GM21423 (cell line): Measurements from ENCODE around the gene WDR4.
"Not testable (repeated sequence)": the region's sequence is repeated elsewhere in the genome, so short reads cannot be mapped to it uniquely, and the experiment has no call there.

ENCODE experiments used
- ATAC-seq: cut with Tn5 transposase; IDR thresholded peaks from one replicate; pipeline ENCODE4 v1.9.1; 2021; ENCODE audit warnings: mild to moderate bottlenecking, moderate library complexity; ENCODE audit not compliant: unreplicated experiment

Gene WDR4

DNA sequence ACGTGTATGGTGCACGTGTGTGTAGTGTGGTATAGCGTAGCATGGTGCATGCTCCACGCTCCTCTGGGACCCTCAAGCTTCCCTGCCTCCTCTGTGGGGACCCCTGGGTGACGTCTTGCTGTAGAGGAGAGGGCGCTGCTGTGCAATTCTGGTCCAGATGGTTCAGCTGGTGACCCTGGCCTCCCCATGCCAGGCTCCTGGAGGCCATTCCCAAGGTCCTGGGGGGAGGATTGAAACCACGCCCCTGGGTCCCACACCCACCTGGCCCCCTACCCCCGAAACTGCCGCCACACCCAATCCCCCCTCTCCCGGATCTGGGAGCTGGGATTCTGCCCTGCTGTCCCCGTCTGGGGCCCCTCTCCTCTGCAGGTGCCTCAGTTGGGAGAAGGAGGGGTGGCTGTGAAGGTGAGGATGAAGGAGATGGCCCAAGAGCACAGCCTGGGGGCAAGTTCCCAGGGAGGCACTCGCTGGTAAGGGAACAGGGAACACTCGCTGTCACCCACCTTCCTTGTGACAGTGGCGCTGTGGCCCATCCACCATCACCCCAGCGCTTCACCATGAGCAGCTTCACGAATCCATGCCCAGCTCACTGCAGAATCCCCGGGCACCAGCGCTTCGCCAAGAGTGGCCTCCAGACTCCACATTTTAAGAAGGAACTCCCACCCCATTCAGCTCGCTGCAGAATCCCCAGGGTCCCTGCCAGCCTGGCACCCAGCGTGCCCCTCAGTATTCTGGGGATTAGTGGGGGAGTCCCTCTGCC is 38.0 kb downstream of the WDR4 start:
- no peak for ATAC-seq

DNA sequence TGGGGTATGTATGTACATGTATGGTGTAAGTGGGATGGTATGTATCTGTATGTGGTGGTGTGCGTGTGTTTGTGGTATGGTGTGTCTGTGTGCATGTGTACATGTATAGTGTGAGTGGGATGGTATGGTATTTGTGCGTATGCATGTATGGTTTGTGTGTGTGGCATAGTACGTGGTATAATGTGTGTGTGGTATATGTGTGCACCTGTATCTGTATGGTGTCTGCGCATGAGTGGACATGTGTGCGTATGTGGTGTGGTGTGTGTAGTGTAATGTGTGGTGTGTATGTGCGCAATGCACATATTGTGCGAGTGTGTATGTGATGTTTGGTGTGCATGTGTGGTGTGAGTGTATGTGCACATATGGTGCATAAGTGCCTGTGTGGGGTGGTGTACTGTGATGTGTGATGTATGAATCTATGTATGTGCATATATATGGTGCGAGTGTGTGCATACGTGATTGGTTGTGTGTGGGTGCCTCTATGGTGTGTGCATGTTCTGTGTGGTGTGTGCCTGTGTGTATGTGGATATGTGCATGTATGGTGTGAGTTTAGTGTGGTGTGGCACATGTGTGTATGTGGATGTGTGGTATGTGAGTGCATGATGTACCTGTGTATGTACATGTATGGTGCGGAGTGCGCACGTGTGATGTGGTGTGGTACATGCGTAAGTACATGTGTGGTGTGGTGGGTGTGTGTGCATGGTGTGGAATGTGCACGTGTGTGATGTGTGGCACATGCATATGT is 38.8 kb downstream of the WDR4 start:
- no peak for ATAC-seq

DNA sequence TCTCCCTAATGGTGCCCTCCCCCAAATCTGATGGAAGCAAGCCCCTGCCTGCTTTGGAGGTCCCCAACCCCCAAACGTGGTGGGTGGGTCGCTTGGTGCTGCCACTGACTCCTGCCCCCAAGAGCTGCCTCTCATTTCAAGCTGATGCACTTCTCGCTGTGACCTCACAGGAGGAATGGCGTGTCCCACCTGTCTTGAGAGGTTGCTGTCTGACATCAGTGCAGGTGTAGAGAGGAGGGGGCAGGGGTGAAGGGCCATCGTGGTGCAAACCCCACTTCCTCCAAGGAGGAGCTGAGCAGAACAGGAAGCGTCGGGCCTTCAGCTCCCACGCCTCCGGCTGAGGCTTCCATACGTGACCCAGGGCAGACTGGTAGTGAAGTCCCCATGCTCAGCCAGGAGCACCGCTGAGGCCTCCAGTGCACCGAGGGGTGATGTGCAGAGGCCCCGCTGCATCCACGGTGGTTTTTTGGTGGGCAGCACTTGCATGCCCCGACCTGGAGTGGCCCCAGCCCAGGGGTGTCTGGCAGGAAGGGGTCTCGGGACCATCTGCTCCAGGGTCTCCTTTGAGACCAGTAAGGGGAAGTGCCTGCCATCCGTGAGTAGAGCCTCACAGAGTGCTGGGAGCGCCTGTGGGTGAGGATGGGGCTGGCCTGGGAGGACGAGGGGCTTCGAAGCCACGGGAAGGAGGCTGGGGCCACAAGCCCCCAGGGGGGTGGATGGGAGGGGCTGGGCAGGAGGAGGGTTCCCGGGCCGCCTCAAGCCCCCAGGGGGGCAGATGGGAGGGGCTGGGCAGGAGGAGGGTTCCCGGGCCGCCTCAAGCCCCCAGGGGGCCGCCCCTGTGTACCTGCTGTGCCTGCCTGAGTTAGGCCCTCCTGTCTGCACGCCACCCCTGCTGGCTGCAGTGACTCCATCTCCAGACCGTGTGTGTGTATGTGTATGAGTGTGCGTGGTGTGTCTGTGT is 39.8 kb downstream of the WDR4 start:
- ATAC-seq, result no peak

- ATAC-seq, result not testable (repeated sequence)
These were observed 41.1 kb downstream of the WDR4 start for GRCh38 chr21:42838212-42838690.

DNA sequence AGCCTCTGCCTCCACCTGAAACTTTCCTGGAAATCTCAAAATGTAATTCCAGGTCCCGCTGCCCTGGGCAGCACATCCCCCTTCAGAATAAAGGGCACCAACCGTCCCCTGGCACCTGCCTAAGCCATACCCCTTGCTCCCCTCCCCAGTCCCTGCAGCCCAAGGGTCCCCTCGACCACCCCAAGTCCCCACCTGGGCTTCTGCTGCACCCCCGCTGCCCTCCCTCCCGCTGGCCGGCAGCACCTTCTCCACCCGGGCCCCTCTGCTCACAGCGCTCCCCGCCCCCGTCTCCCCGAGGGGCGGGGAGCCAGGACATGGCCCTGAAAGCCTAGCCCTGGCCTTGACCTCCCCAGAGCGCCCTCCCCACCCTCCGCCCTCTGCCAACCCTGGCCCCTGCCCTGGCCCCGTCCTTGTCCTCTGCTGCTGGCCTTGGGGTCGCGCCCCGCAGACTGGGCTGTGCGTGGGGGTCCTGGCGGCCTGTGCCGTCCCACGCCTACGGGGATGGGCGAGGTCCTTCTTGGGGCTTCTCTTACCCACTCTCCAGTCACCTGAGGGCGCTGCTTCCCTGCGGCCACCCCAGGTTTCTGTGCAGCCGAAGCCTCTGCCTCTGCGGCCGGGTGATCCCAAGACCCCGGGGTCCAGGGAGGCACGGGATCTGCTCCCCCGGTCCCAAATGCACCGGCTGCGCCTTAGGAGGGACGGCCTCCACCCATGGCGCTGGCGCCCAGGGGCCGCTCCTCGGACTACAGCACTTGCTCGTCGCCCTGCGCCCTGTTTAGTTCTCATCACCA is 41.7 kb downstream of the WDR4 start:
- no peak for ATAC-seq

DNA sequence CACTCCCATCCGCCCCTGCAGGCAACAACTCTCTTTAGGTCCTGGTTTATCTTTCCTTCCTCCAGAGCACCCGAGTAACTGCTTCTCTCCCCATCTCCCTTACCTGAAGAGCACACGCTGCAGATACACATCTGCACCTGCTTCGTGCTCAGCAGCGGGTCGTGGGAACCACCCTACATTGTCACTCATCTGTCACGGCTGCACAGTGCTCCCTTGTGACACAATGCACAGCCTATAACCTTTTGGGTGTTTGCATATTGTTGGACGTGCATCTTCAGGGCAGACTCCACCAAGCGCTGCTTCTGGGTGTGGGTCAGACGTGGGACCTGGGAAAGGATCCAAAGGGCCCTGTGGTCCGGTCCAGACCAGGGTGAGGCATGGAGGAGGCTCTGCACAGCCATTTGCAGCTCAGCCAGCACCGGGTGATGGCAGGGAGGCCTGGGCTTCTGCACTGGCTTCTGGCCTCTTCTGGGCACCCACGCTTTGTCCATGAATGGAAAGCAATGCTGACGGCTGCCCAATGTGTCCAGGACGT is 42.5 kb downstream of the WDR4 start:
- no peak for ATAC-seq

GRCh38 chr21:42836402-42836666 is 43.0 kb downstream of the WDR4 start:
- ATAC-seq, result no peak

GRCh38 chr21:42835611-42836401 is 43.5 kb downstream of the WDR4 start:
- no peak for ATAC-seq

GRCh38 chr21:42835211-42835610 is 44.1 kb downstream of the WDR4 start:
- no peak for ATAC-seq

GRCh38 chr21:42834726-42835191 is 44.6 kb downstream of the WDR4 start:
- ATAC-seq, result no peak

DNA sequence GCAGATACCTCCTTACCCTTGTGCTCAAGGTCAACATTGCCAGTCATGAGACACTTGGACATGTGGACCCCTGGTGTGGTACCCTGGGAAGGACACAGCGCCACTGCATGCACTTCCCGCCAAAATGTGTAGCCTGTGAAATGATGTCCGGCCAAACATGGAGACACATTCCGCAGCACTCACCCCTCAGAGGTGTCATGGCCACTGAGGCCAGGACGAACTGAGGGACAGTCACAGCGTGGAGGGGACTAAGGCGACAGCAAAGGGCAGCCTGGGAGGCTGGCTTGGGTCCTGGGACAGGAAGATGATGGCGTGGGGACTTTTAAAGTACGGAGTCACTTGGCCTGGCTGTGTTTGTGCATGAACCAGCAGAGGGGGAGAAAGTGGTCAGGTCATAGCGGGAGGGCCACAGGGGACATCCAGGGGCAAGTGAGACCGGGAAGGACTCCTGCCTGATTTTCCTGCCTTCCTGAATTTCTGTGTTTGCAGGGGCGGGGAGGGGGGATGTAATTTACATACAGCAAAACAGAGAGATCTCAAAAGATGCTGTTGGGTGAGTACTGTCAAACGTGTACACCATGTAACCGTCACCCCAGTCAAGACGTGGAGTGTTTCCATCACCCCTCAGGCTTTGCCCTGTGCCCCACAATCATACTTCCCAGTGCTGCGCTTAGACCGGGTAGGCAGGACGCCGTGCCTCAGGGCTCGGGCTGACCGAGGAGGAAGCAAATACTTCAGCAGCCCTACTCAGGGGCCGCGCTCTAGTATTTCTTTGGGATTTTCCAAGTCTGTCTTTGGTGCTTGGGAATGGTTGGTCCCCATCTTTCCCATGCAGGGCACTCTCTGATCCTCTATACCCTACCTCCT is 45.2 kb downstream of the WDR4 start:
- ATAC-seq, result no peak

DNA sequence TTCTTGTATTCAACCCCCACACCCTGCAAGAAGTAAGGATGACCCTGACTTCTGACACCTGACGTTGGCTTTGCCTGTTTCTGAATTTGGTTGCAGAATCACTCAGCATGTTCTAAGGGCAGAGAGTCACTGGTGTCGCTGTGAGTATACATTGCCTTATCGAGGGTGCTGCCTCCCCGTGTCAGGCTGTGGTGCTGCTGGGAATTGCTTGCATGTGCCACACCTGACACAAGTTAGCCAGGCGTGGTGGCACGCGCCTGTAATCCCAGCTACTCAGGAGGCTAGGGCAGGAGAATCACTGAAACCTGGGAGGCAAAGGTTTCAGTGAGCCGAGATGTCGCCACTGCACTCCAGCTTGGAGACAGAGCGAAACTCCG is 45.9 kb downstream of the WDR4 start:
- ATAC-seq, result no peak

DNA sequence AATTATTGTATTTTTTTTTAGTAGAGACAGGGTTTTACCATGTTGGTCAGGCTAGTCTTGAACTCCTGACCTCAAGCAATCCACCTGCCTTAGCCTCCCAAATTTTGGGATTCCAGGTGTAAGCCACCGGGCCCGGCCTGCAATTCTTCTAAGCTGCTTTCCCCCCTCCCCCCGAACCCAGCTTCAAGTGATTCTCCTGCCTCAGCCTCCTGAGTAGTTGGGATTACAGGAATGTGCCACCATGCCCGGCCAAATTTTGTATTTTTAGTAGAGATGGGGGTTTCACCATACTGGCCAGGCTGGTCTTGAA is 47.1 kb downstream of the WDR4 start:
- ATAC-seq, result not testable (repeated sequence)

DNA sequence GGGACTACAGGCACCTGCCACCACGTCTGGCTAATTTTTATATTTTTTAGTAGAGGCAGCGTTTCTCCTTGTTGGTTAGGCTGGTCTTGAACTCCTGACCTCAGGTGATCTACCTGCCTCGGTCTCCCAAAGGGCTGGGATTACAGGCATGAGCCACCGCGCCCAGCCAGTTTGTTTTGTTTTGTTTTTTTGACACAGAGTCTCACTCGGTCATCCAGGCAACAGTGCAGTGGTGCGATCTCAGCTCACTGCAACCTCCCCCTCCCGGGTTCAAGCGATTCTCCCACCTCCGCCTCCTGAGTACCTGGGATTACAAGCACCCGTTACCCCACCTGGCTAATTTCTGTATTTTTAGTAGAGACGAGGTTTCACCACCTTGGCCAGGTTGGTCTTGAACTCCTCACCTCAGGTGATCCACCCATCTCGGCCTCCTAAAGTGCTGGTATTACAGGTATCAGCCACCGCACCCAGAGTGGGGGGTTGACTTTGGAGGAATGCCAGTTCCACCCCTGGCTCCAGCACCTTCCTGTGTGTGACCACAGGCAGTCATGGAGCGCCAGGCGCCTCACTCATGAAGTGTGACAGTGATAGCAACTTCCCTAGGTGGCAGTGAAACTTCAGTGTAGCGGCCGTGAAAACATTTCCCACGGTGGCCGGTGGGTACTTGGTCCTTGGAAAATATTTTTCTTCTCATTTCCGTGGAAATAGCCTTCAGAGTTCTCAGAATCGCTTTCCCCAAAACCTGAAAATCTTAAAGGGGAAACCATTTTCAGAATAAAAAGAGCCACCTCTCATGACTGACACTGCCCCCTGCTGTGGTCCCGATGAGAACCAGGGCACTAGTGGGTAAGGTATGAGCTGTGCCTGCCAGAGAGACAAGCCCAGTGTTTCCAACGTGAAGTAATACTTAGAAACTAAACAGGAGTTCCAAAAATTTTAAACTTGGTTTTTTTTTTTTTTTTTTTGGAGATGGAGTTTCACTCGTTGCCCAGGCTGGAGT is 48.6 kb downstream of the WDR4 start:
- no peak for ATAC-seq

DNA sequence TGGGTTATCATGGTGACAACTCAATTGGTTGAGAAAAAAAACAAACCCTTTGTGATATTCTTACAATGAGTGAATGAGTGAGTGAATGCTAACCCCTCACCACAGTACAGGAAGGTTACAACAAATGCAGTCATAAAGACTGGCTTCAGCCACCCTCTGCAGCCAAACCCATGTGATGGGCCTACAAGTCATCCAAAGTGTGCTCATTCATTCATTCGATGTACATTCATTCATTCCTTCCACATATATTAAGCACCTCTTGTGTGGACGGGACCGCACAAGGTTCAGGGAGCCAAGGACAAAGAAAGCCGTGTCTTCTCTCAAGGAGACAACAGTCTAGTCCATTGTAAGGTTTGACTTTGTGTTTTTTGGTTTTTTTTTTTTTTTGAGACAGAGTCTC is 49.4 kb downstream of the WDR4 start:
- ATAC-seq, result no peak

- no peak for ATAC-seq
These were observed 49.9 kb downstream of the WDR4 start for GRCh38 chr21:42829417-42829816.

GRCh38 chr21:42827588-42827987 is 51.8 kb downstream of the WDR4 start:
- no peak for ATAC-seq
